Measurements from ENCODE around the gene ETFDH. TPM values are rescaled to one million over a fixed set of nuclear protein-coding genes. Genes with fewer than 3 reads are reported as not detected.
A peak's percentile ranks its signal among the peaks of the same experiment; 100 is the strongest.
"Not testable (repeated sequence)": the region's sequence is repeated elsewhere in the genome, so short reads cannot be mapped to it uniquely, and the experiment has no call there.

ETFDH gene
- polyA plus RNA-seq, 1 donor = 34.3 TPM

DNA sequence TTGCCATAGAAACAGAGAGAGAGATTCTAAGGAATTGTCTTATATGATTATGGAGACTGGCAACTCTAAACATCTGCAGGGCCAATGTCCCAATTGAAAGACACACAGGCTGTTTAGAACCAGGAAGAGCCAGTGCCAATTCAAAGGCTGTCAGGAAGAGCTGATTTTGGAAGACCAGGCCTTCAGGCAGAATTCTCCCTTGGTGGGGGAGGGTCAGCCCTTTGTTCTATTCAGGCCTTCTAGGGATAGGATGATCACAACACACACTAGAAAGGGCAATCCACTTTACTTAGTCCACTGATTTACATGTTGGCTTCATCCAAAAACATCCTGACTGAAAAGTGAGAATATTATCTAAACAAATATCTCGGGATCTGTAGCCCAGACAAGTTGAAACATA, 15.7 kb upstream of the ETFDH start:
- H3K27me3 ChIP-seq (ENCODE audit: control insufficient read depth, insufficient read depth, low read length) = no peaks in the 10 kb centered on the region
- no peaks in the 10 kb centered on the region for H3K4me1 ChIP-seq (ENCODE audit: control insufficient read depth, insufficient read depth, low read length)
- WGBS (ENCODE audit: insufficient coverage, low lambda C conversion rate) = no CpG with 5 or more reads among the region's 1 CpG
- no peak for DNase-seq
- H3K36me3 ChIP-seq (ENCODE audit: control insufficient read depth, insufficient read depth, low read length) = no peaks in the 10 kb centered on the region
- no peak overlapping the region for H3K4me3 ChIP-seq (ENCODE audit: low read length)
- H3K9me3 ChIP-seq (ENCODE audit: control insufficient read depth, low read depth, low read length) = no peaks in the 10 kb centered on the region
- H3K27ac ChIP-seq (ENCODE audit: low read length) = no peak overlapping the region

DNA sequence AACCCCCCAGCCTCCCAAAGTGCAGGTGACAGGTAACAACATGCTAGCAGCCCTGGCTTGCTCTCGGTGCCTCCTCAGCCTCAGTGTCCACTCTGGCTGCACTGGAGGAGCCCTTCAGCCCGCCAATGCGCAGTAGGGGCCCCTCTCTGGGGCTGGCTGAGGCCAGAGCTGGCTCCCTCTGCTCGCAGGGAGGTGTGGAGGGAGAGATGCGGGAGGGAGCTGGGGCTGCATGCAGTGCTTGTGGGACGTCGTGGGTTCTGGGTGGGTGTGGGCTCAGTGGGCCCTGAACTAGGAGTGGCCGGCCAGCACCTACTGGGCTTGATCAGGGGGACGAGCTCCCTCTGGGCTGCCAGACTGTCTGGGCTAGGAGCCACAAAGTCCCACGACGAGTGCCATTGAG, 14.8 kb upstream of the ETFDH start:
- Histone ChIP-seq H3K36me3 (ENCODE audit: control insufficient read depth, insufficient read depth, low read length) (no peaks in the 10 kb centered on the region), H3K27ac (ENCODE audit: low read length) (no peak overlapping the region), H3K4me3 (ENCODE audit: low read length) (no peak overlapping the region), H3K9me3 (ENCODE audit: control insufficient read depth, low read depth, low read length) (no peaks in the 10 kb centered on the region), H3K27me3 (ENCODE audit: control insufficient read depth, insufficient read depth, low read length) (no peaks in the 10 kb centered on the region), H3K4me1 (ENCODE audit: control insufficient read depth, insufficient read depth, low read length) (no peaks in the 10 kb centered on the region)
- WGBS (ENCODE audit: insufficient coverage, low lambda C conversion rate) = no CpG with 5 or more reads among the region's 11 CpGs
- DNase-seq = no peak

DNA sequence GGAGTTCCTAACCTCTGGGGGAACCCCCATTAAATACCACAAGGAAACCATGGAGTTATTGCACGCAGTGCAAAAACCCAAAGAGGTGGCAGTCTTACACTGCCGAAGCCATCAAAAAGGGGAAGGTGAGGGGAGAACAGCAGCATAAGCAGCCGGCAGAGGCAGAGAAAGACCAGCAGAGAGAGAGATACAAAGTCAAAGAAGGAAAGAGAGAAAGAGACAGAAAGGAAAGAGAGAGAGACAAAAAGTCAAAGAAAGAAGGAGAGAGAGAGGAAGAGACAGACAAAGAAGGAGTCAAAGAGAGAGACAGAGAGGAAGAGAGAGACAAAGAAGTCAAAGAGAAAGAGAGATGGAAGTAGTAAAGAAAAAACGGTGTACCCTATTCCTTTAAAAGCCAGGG, 8.8 kb upstream of the ETFDH start:
- H3K27me3 ChIP-seq (ENCODE audit: control insufficient read depth, insufficient read depth, low read length); H3K4me1 ChIP-seq (ENCODE audit: control insufficient read depth, insufficient read depth, low read length); H3K36me3 ChIP-seq (ENCODE audit: control insufficient read depth, insufficient read depth, low read length); H3K9me3 ChIP-seq (ENCODE audit: control insufficient read depth, low read depth, low read length); DNase-seq; H3K4me3 ChIP-seq (ENCODE audit: low read length); H3K27ac ChIP-seq (ENCODE audit: low read length): not testable (repeated sequence)
- 81% methylated on average over 2 of the region's 4 CpGs for WGBS (ENCODE audit: insufficient coverage, low lambda C conversion rate)

DNA sequence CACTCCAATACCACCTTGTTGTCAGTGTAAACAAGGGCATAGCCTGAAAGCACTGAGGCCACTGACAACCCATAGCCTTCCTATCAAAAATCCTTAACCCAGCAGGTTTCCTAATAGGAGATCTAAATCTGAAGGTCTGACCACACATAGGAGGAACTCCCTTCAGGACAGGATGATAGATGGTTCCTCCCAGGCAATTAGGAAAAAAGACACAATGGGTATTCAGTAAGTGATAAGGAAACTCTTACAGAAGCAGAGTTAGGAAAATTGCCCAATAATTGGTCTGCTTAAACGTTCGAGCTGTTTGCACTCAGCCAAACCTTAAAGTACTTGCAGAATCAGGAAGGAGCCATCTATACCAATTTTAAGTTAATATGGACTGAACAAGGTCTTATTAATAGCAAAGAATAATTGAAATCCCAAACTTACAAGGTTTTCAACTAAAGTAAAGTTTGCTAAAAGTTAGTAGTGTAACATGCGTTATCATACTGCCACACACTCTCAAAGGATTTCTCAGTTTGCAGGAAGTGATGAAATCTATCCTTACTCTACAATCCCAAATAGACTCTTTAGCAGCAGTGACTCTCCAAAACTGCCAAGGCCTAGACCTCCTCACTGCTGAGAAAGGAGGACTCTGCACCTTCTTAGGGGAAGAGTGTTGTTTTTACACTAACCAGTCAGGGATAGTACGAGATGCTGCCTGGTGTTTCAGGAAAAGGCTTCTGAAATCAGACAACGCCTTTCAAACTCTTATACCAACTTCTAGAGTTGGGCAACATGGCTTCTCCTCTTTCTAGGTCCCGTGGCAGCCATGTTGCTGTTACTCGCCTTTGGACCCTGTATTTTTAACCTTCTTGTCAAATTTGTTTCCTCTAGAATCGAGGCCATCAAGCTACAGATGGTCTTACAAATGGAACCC, 8.1 kb upstream of the ETFDH start:
- not testable (repeated sequence) for H3K36me3 ChIP-seq (ENCODE audit: control insufficient read depth, insufficient read depth, low read length); H3K4me3 ChIP-seq (ENCODE audit: low read length); H3K9me3 ChIP-seq (ENCODE audit: control insufficient read depth, low read depth, low read length); H3K27ac ChIP-seq (ENCODE audit: low read length); H3K4me1 ChIP-seq (ENCODE audit: control insufficient read depth, insufficient read depth, low read length); DNase-seq; H3K27me3 ChIP-seq (ENCODE audit: control insufficient read depth, insufficient read depth, low read length)
- WGBS (ENCODE audit: insufficient coverage, low lambda C conversion rate) = 67% methylated on average over 3 of the region's 8 CpGs

DNA sequence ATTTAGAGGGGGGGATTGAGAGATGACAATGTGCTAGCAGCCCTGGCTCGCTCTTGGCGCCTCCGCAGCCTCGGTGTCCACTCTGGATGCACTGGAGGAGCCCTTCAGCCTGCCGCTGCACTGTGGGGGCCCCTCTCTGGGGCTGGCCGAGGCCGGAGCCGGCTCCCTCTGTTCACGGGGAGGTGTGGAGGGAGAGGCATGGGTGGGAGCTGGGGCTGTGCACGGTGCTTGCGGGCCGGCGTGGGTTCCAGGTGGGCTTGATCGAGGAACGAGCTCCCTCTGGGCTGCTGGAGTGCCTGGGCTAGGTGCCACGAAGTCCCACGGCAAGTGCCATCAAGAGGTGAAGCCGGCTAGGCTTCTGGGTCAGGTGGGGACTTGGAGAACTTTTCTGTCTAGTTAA, 7.3 kb upstream of the ETFDH start:
- Histone ChIP-seq H3K36me3 (ENCODE audit: control insufficient read depth, insufficient read depth, low read length) (peaks cover 2% of the 10 kb centered on the region), H3K4me3 (ENCODE audit: low read length) (no peak overlapping the region), H3K27me3 (ENCODE audit: control insufficient read depth, insufficient read depth, low read length) (no peaks in the 10 kb centered on the region), H3K4me1 (ENCODE audit: control insufficient read depth, insufficient read depth, low read length) (no peaks in the 10 kb centered on the region), H3K9me3 (ENCODE audit: control insufficient read depth, low read depth, low read length) (peaks cover 4% of the 10 kb centered on the region), H3K27ac (ENCODE audit: low read length) (no peak overlapping the region)
- WGBS (ENCODE audit: insufficient coverage, low lambda C conversion rate) = no CpG with 5 or more reads among the region's 18 CpGs
- DNase-seq = no peak

DNA sequence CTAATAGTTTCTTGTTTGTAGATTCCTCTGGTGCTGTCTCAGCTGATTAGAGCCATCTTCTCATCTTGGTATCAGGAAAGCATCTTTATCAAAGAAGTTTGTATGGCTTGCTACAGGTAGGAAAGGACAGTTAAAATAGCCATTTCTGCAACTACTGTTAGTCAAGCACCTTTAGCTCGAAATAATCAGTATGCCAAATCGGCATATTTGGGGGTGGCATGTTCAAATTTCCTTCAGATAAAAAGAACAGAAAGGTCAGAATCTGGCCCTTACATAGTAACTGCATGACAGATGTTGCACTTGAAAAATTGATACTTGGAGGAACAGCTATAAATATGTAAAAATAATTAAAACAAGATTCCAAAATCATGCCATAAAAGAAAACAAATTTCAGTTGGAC, 5.2 kb upstream of the ETFDH start:
- Histone ChIP-seq H3K4me1 (ENCODE audit: control insufficient read depth, insufficient read depth, low read length) (peaks cover 6% of the 10 kb centered on the region), H3K27me3 (ENCODE audit: control insufficient read depth, insufficient read depth, low read length) (no peaks in the 10 kb centered on the region), H3K4me3 (ENCODE audit: low read length) (no peak overlapping the region), H3K27ac (ENCODE audit: low read length) (no peak overlapping the region), H3K36me3 (ENCODE audit: control insufficient read depth, insufficient read depth, low read length) (peaks cover 2% of the 10 kb centered on the region), H3K9me3 (ENCODE audit: control insufficient read depth, low read depth, low read length) (peaks cover 4% of the 10 kb centered on the region)
- DNase-seq = no peak
- 100% methylated on average over 2 of the region's 2 CpGs for WGBS (ENCODE audit: insufficient coverage, low lambda C conversion rate)

DNA sequence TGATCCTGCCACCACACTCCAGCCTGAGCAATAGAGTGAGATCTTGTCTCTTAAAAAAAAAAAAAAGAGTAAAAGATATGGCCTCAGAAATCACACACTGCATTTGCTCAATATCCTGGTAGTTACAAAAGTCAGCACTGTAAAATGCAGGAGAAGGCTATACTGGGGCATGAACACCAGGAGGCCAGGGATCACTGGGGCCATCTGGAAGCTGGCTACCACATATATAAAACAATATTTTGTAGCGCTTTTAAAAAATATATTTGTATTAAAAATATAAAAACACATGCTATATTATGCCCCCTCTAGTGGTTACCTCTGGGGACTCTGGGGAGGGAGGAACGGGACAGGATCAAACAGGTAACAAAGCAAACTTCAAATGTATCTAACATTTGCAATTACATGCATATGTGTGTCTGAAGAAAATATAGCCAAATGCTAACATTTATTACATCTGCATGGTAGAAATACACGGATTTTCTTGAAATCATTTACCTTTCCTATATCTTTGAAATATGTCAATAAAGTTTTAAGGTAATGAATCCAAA, 4.4 kb upstream of the ETFDH start:
- Histone ChIP-seq H3K27me3 (ENCODE audit: control insufficient read depth, insufficient read depth, low read length) (no peaks in the 10 kb centered on the region), H3K4me3 (ENCODE audit: low read length) (no peak overlapping the region), H3K27ac (ENCODE audit: low read length) (no peak overlapping the region), H3K36me3 (ENCODE audit: control insufficient read depth, insufficient read depth, low read length) (peaks cover 2% of the 10 kb centered on the region), H3K4me1 (ENCODE audit: control insufficient read depth, insufficient read depth, low read length) (peaks cover 6% of the 10 kb centered on the region), H3K9me3 (ENCODE audit: control insufficient read depth, low read depth, low read length) (peaks cover 4% of the 10 kb centered on the region)
- DNase-seq = peak; percentile 42 to 46
- 50% methylated on average over 1 of the region's 3 CpGs for WGBS (ENCODE audit: insufficient coverage, low lambda C conversion rate)

DNA sequence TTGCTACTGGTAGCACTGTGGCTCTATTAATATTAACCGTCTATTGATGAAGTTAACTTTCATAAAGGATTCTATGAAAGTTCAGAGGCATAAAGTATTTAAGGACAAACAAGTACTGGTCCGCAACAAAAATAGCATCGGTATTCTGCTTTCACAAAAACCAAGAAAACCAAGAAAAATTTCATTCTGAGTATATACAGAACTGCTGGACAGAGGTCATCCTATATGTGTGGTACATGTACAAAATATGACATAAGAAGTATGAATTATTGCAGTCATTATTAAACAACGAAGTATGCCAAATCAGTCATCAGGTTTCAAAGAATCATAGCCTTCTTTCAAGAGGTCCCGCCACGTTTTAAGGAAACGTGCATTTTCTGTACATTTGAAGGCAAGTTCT, 2.8 kb upstream of the ETFDH start:
- DNase-seq = no peak
- Histone ChIP-seq H3K36me3 (ENCODE audit: control insufficient read depth, insufficient read depth, low read length) (peaks cover 2% of the 10 kb centered on the region), H3K9me3 (ENCODE audit: control insufficient read depth, low read depth, low read length) (peaks cover 4% of the 10 kb centered on the region), H3K27me3 (ENCODE audit: control insufficient read depth, insufficient read depth, low read length) (no peaks in the 10 kb centered on the region), H3K4me1 (ENCODE audit: control insufficient read depth, insufficient read depth, low read length) (peaks cover 6% of the 10 kb centered on the region), H3K27ac (ENCODE audit: low read length) (no peak overlapping the region), H3K4me3 (ENCODE audit: low read length) (no peak overlapping the region)
- WGBS (ENCODE audit: insufficient coverage, low lambda C conversion rate) = 95% methylated on average over 4 of the region's 7 CpGs

DNA sequence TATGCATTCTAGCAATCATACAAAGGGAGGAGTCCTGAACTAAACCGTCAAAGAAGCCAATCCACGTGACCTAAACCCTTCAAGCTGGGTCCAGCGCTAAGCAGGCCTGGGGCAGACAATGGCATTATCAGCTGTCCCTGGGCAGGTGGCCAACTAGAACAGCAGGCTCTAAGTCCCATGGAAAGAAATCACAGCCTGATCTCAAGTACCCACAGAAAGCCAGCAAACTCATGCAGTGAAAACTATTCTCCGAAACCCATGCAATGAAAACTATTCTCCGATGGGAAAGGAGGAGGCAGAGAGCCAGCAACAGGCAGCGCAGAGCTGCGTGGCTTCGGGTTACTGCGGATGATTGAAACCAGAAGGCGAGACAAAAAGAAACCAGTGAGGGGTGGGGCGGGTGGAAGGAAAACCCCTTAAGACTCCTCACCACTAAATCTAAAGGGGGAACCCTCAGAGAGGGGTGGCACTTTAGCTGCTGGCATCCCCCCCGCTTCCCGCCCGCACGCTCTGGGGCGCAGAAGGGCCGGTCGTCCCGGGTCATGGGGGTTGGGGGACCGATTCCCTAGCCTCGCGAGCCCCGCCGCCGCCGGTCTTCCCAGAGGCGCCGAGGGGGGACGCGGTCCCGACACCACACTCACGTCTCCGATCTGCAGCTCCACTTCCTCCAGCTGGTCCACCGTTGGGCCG, 976 bp upstream of the ETFDH start:
- peak; percentile 63 to 85 for DNase-seq
- no CpG with 5 or more reads among the region's 35 CpGs for WGBS (ENCODE audit: insufficient coverage, low lambda C conversion rate)

DNA sequence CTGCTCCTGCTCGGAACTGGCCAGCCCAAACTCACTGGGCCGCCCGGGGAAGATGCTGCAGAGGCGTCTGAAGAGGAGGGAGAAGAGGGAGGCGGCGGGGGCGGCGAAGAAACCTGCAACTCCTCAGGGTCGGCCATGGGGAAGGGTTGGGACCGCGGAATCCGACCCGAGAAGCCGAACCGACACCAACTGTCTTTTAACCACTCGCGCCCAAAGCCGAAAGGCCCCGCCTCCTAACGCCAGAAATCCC, 506 bp upstream of the ETFDH start, which contains the start of gene C4orf46:
Gene C4orf46 (minus strand): TSS at position 223 of the 250 bp plus-strand sequence. CDS start 86 bp downstream, at position 137.
- Histone ChIP-seq H3K27me3 (ENCODE audit: control insufficient read depth, insufficient read depth, low read length) (no peaks in the 10 kb centered on the region), H3K9me3 (ENCODE audit: control insufficient read depth, low read depth, low read length) (no peaks in the 10 kb centered on the region), H3K4me3 (ENCODE audit: low read length) (peak within 1 kb of the TSS; percentile 92), H3K36me3 (ENCODE audit: control insufficient read depth, insufficient read depth, low read length) (peaks cover 2% of the 10 kb centered on the region), H3K4me1 (ENCODE audit: control insufficient read depth, insufficient read depth, low read length) (peaks cover 6% of the 10 kb centered on the region), H3K27ac (ENCODE audit: low read length) (peak within 1 kb of the TSS; percentile 96)
- no peak for DNase-seq
- WGBS (ENCODE audit: insufficient coverage, low lambda C conversion rate) = no CpG with 5 or more reads among the region's 20 CpGs

More for the DNA sequence above, 976 bp upstream of the ETFDH start:
- Histone ChIP-seq H3K27me3 (ENCODE audit: control insufficient read depth, insufficient read depth, low read length) (no peaks in the 10 kb centered on the region), H3K4me1 (ENCODE audit: control insufficient read depth, insufficient read depth, low read length) (peaks cover 6% of the 10 kb centered on the region), H3K9me3 (ENCODE audit: control insufficient read depth, low read depth, low read length) (no peaks in the 10 kb centered on the region), H3K36me3 (ENCODE audit: control insufficient read depth, insufficient read depth, low read length) (peaks cover 2% of the 10 kb centered on the region), H3K27ac (ENCODE audit: low read length) (peak overlapping the region; percentile 96), H3K4me3 (ENCODE audit: low read length) (peak overlapping the region; percentile 92)
